ENCODE data around the gene CNDP2.
A peak's percentile ranks its signal among the peaks of the same experiment; 100 is the strongest.
"Not testable (repeated sequence)": the region's sequence is repeated elsewhere in the genome, so short reads cannot be mapped to it uniquely, and the experiment has no call there.

CNDP2 gene

GRCh38 chr18:74541703-74542555 is 45.8 kb downstream of the CNDP2 start:
- no peak for DNase-seq

DNA sequence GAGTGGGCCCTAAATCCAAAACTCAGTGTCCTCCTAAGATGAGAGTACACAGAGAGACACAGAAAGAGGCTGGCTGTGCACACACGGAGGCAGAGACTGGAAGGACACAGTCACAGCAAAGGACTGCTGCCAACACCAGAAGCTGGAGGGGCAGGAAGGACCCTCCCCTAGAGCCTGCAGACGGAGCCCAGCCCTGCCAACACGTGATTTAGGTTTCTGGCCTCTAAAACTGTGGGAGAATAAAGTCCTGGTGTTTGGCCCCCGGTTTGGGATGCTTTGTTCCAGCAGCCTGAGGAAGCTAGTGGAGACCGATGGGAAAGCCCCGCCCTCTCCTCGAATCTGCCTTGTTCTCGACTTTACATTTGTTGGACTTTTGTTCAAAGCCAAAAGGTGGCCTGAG is 48.7 kb downstream of the CNDP2 start:
- DNase-seq: no peak

DNA sequence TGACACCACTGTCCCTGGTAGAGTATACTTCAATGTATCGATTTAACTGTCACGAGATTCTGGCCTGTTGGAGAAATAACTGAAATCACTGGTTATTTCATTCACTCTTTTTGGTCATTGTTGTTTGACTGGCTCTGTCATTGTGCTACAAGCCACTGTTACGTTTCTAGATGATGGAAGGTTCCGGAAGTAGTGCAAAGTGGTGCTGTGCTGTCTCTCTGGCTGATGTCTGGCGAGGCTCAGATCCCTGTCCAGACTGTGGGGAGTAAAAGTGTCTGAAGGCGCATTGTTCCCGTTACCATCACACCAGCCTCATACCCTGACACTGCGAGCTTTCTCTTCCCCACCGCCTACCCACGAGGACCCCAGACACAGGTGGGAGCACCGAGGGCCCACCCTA is 49.8 kb downstream of the CNDP2 start:
- DNase-seq: no peak

GRCh38 chr18:74546751-74547530 is 50.8 kb downstream of the CNDP2 start:
- DNase-seq: no peak

DNA sequence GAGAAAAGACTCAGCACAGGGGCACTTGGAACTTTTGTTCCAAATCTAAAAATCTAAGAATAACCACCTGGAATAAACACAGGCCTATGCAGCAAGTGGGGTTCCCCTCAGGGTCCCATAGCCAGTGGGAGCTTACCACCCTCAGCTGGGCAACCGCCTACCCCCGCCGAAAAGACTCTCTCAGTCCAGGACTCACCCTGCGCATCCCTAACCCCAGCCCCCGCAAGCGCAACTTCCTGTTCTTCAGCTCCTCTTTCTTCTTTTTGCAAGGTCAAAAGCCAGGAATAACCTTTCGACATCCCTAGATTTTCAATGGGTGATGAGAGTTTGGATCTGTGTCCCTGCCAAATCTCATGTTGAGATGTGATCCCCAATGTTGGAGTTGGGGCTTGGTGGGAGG is 51.7 kb downstream of the CNDP2 start:
- DNase-seq: no peak

GRCh38 chr18:74549591-74550104 is 53.5 kb downstream of the CNDP2 start:
- DNase-seq: no peak

GRCh38 chr18:74550886-74551285 is 54.7 kb downstream of the CNDP2 start:
- DNase-seq: no peak

DNA sequence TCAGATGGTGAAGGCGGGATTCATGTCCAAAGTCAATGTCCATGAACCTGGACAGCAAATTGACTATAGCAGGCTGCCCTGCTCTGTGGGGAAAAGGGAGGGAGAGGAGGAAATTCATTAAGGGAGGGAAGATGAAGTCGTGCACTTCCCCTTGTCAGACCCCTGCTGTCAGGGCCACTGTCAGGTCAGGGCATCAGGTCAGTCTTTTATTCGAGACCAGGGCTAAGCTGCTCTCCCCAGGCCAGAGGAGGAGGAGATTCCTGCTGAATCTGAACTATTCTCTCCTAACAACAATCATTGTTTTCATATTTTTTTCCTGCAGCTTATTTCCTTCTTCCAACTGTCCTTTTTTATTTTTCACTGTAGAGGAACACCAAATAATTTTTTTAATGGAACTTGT is 55.3 kb downstream of the CNDP2 start:
- DNase-seq: no peak

- peak; percentile 78 for DNase-seq
Measured at GRCh38 chr18:74551936-74552555, 55.9 kb downstream of the CNDP2 start.

DNA sequence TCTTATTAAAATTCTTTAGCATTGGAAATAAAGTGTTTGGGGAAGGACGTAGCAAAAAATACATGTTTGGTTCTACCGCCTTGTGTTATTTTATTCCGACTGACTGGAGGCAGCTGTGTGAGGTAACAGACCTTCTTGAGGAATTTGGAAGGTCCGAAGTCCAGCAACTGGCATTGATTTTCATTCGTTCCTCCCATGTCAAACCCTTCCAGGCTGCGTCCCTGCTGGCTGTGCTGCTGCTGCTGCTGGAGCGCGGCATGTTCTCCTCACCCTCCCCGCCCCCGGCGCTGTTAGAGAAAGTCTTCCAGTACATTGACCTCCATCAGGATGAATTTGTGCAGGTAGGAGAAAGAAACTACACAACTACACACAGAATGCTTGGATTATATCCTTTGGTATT is 60.0 kb downstream of the CNDP2 start:
- DNase-seq: no peak

- no peak for DNase-seq
Measured at GRCh38 chr18:74558096-74558495, 61.9 kb downstream of the CNDP2 start.

DNA sequence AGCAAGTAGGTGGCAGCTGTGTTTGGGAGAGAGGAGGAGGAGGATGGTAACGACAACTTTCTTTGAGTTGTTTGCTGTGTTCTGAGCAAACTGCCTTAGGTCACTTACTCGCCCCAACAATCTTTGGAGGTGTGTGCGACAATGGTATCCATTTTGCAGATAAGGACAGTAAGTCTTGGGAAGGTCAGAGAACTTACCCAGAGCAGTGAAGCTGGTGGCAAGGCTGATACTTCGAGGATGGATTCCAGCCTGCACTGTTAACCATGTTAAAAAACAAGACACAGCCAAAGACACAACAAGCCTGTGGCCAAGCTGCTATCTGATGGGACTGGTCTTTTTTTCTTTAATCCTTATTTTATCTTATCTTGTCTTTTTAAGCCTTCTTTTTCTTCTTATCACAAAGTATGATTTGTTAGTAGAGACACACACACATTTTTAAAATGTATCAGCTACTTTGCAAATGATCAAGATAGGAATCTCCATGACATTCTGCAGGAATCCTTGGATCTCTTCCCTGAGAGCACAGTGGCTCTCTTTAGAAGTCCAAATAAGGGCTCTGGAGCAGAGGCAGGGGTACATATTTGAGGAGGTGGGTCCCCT is 66.1 kb downstream of the CNDP2 start:
- DNase-seq: no peak

DNA sequence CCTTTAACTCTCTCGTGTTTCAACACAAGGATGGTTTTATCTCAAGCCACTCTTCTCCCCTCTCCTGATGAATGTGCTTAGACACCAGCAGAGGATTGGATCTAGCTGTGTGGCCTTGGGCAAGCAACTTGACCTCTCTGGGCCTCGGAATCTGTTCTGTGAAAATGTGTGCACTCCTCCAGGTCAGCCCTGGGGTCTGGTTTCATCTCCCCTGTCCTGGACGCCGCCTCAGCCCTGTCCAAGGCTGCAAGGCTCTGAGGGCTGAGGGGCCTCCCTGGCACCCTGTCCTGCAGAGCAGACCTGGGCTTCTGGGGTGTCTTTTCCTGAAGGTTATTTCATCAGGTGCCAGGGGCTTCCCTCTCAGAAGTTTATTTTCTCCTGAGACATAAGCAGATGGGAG is 66.6 kb downstream of the CNDP2 start:
- DNase-seq: no peak

DNA sequence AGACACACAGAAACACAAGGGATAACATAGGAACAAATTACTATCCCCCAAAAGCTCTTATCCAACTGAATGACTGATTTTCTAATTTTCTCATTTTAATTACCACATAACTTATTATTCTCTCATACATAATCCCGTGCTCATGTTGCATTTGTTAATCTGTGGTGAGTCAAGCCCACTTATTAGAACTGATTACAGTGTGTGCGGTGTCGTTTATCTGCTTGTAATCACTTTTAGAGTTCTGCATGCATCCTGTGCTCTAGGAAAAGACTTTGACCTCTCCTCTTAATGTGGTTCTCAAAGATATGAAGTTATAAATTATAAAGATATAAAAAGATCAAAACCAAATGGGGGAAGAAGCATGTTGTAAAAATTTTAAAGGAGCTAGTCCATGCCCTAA is 67.8 kb downstream of the CNDP2 start:
- no peak for DNase-seq

GRCh38 chr18:74565164-74565563 is 69.0 kb downstream of the CNDP2 start:
- not testable (repeated sequence) for DNase-seq

- DNase-seq: not testable (repeated sequence)
Measured at GRCh38 chr18:74565993-74566392, 69.8 kb downstream of the CNDP2 start.

DNA sequence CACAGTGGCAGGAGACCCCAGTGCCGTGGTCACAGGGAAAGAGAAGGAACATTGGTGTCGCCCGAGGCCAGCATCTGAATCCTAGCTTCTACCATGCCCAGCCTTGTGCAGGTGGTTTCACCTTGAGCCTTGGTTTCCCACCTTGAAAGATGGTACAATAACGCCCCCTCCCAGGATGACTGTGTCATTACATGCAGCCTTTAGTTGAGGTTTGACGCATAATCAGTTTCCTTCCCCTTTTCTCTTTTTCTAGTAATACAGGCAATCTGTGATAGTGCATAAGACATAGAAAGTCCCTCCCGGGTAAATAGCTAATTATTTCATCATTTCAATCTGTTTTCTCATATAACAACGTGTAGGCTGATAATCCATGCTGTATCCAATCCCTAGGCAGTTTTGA is 71.7 kb downstream of the CNDP2 start:
- no peak for DNase-seq

DNA sequence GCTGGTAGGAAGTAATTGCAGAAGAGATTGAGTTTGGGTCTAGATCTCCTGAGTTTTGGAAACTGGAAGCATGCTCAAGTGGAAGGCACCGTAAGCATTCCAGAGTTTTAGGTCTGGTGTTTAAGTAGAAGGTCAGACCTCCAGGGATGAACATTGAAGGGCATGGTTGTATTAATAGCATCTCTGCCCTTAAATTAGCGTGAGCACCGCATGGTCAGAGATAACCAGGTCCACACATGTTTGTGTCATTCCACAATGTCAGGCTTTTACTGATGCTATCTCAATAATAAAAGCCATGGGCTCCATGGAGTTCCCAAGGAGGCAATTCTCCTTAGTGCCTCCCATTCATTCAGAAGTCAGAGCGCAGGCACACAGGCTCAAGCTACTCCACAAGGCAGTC is 73.2 kb downstream of the CNDP2 start:
- no peak for DNase-seq

GRCh38 chr18:74570266-74570665 is 74.1 kb downstream of the CNDP2 start:
- DNase-seq: no peak

- no peak for DNase-seq
Measured at GRCh38 chr18:74571895-74572680, 75.9 kb downstream of the CNDP2 start.

DNA sequence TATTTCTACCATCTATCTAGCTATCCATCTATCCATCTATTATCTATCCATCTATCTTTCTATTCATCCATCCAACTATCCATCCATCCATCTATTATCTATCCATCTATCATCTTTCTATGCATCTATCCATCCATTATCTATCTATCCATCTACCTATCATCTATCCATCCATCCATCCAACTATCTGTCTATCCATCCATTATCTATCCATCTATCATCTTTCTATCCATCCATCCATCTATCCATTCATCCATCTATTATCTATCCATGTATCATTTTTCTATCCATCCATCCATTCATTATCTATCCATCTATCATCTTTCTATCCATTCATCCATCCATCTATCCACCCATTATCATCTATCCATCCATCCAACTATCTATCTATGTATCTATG is 76.9 kb downstream of the CNDP2 start:
- DNase-seq: no peak

Data from KG1 (cell line).